PC-3 (cell line): ENCODE data around the gene NPFFR1. TPM values are rescaled to one million over a fixed set of nuclear protein-coding genes. Genes with fewer than 3 reads are reported as not detected.

Experiments
- ATAC-seq: fragments of 200-7000 bp; cut with Tn5 transposase; 2 replicates; pipeline ENCODE4 v1.9.1; 2020; ENCODE audit warnings: mild to moderate bottlenecking, moderate library complexity
- BruUV-seq: library from RNA; stranded (reverse); fragments of 400-500 nt; replicated peaks from 2 replicates; lab custom pipeline; 2021; lab: Mats Ljungman, UMichigan
- CTCF ChIA-PET: fragments of 300-600 bp; sonication (Branson Sonifier 250); formaldehyde crosslinking; loops from one replicate; lab custom pipeline; 2022; ENCODE audit warnings: antibody characterized with exemption; lab: Charles Lee
- POLR2A ChIA-PET: fragments of 300-600 bp; sonication (Branson Sonifier 250); formaldehyde crosslinking; loops from one replicate; lab custom pipeline; 2022; ENCODE audit warnings: antibody characterized with exemption; ENCODE audit not compliant: unreplicated experiment; lab: Charles Lee
- DNase-seq: peaks from one replicate; pipeline ENCODE4 v3.0.0-alpha.2; 2015
- H2AFZ ChIP-seq: fragments of 300-600 bp; sonication (generic); 2 replicates; pipeline ENCODE4 v1.6.0; 2016; ENCODE audit warnings: antibody characterized with exemption, low read length
- H3F3A ChIP-seq: fragments of 300-600 bp; sonication (generic); one replicate; pipeline ENCODE4 v1.6.0; 2017; ENCODE audit warnings: antibody characterized with exemption, low read length, control low read depth, mild to moderate bottlenecking; ENCODE audit not compliant: unreplicated experiment
- H3K27ac ChIP-seq: fragments of 300-600 bp; sonication (generic); 2 replicates; pipeline ENCODE4 v1.5.1; 2016; ENCODE audit warnings: mild to moderate bottlenecking, low read length
- H3K27me3 ChIP-seq: fragments of 300-600 bp; sonication (generic); 2 replicates; pipeline ENCODE4 v1.6.1; 2016; ENCODE audit warnings: low read length, mixed read lengths
- H3K36me3 ChIP-seq: fragments of 300-600 bp; sonication (generic); 2 replicates; pipeline ENCODE4 v1.6.1; 2016; ENCODE audit warnings: low read depth, mixed run types, low read length, mixed read lengths
- H3K4me1 ChIP-seq: fragments of 300-600 bp; sonication (generic); 2 replicates; pipeline ENCODE4 v1.5.1; 2016; ENCODE audit warnings: low read length; ENCODE audit not compliant: insufficient read depth
- H3K4me2 ChIP-seq: fragments of 300-600 bp; sonication (generic); 2 replicates; pipeline ENCODE4 v1.6.0; 2016; ENCODE audit warnings: low read length
- H3K4me3 ChIP-seq: fragments of 300-600 bp; sonication (generic); 2 replicates; pipeline ENCODE4 v1.5.1; 2016; ENCODE audit warnings: mild to moderate bottlenecking, low read length, mixed read lengths
- H3K79me2 ChIP-seq: fragments of 300-600 bp; sonication (generic); 2 replicates; pipeline ENCODE4 v1.6.1; 2017; ENCODE audit warnings: low read length, mixed read lengths
- H3K9ac ChIP-seq: fragments of 300-600 bp; sonication (generic); 2 replicates; pipeline ENCODE4 v1.6.0; 2016; ENCODE audit warnings: mild to moderate bottlenecking, low read length
- H3K9me2 ChIP-seq: fragments of 300-600 bp; sonication (generic); replicated peaks from 2 replicates; pipeline ENCODE4 v1.6.1; 2016; ENCODE audit warnings: mixed run types, low read length, mixed read lengths
- H3K9me3 ChIP-seq: fragments of 300-600 bp; sonication (generic); 2 replicates; pipeline ENCODE4 v1.6.1; 2016; ENCODE audit warnings: low read length, mixed read lengths
- H4K20me1 ChIP-seq: fragments of 300-600 bp; sonication (generic); 2 replicates; pipeline ENCODE4 v1.6.1; 2016; ENCODE audit warnings: low read length, mixed read lengths
- EZH2 ChIP-seq: fragments of 300-600 bp; sonication (generic); IDR thresholded peaks from one replicate; pipeline ENCODE4 v1.6.1; 2017; ENCODE audit warnings: antibody characterized with exemption, mild to moderate bottlenecking, low read length; ENCODE audit not compliant: unreplicated experiment
- EZH2phosphoT487 ChIP-seq: fragments of 300-600 bp; sonication (generic); IDR thresholded peaks from 2 replicates; pipeline ENCODE4 v1.6.1; 2018; ENCODE audit warnings: mild to moderate bottlenecking, antibody characterized with exemption, low read length, borderline replicate concordance
- intact Hi-C: fragments of 100-400 bp; cut with micrococcal nuclease; formaldehyde crosslinking; loops from 2 replicates; pipeline ENCODE4 v1.9.0; 2023
- total RNA-seq: library from RNA; depleted of rRNA; stranded (reverse); fragments of >200 nt; gene quantifications from 2 replicates; pipeline ENCODE4 v1.2.3, GENCODE V29; 2014
- TF ChIP-seq, protein P1 (sequence below): fragments of 300-600 bp; sonication (generic); conservative IDR thresholded peaks from 2 replicates; pipeline ENCODE4 v1.5.1; 2017; ENCODE audit warnings: antibody characterized with exemption, low read depth, mild to moderate bottlenecking, low read length

Gene NPFFR1
- total RNA-seq, 1 experiment from 2014 or later, result not detected

DNA sequence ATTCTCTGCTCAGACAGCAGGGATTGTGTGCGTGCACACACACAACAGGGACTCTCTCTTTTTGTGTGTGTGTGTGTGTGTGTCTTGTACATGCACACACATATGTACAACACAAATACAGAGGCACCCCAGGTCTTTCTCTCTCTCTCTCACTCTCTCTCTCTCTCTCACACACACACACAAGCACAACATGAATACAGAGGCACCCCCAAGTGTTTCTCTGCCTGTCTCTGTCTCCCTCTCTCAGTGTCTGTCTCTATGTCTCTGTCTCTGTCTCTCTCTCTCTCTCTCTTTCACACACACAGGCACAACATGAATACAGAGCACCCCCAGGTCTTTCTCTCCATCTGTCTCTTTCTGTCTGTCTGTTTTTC is 746 bp downstream of the NPFFR1 start:
- no peaks in the 10 kb centered on the region for H3K9me3 ChIP-seq

DNA sequence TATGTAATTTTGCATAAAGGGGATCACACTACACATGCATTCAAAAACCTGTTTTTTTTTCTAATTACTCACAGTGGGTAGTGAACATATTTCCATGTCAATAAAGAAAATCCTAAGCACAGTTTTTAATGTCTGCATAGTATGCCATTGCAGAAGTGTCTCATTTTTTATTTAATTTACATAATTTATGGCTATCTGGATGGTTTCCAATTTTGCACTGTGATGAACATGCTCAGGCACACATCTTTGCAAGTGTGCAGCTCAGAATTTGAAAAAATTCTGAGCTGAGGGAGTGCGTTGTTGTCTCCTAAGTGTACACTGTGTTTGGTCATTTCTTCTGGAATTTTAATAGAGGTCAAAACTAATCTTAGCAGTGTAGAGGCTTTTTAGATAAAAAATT is 2.2 kb downstream of the NPFFR1 start:
- ChIA-PET POLR2A (no interaction called here), CTCF (no interaction called here)
- no peak for TF ChIP-seq EZH2
- no peak for TF ChIP-seq EZH2phosphoT487
- TF ChIP-seq, protein P1, sequence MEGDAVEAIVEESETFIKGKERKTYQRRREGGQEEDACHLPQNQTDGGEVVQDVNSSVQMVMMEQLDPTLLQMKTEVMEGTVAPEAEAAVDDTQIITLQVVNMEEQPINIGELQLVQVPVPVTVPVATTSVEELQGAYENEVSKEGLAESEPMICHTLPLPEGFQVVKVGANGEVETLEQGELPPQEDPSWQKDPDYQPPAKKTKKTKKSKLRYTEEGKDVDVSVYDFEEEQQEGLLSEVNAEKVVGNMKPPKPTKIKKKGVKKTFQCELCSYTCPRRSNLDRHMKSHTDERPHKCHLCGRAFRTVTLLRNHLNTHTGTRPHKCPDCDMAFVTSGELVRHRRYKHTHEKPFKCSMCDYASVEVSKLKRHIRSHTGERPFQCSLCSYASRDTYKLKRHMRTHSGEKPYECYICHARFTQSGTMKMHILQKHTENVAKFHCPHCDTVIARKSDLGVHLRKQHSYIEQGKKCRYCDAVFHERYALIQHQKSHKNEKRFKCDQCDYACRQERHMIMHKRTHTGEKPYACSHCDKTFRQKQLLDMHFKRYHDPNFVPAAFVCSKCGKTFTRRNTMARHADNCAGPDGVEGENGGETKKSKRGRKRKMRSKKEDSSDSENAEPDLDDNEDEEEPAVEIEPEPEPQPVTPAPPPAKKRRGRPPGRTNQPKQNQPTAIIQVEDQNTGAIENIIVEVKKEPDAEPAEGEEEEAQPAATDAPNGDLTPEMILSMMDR, result no peak
- Histone ChIP-seq H3K9me2 (no peaks in the 10 kb centered on the region), H3F3A (no peaks in the 10 kb centered on the region), H3K36me3 (no peaks in the 10 kb centered on the region), H3K4me1 (no peaks in the 10 kb centered on the region), H4K20me1 (no peaks in the 10 kb centered on the region), H3K9me3 (no peaks in the 10 kb centered on the region), H3K79me2 (no peaks in the 10 kb centered on the region), H3K27me3 (peaks cover 38% of the 10 kb centered on the region), H2AFZ (no peak overlapping the region), H3K27ac (no peak overlapping the region), H3K9ac (no peak overlapping the region), H3K4me2 (no peak overlapping the region), H3K4me3 (no peak overlapping the region)
- intact Hi-C loops, result no loop called here
- ATAC-seq (no peak), DNase-seq (no peak)
- BruUV-seq, result no TSS peak

More for the DNA sequence above, 746 bp downstream of the NPFFR1 start:
- ChIA-PET POLR2A (no interaction called here), CTCF (no interaction called here)
- BruUV-seq, result no TSS peak
- intact Hi-C loops, result no loop called here
- H4K20me1 ChIP-seq, result no peaks in the 10 kb centered on the region
- H3K4me1 ChIP-seq, result no peaks in the 10 kb centered on the region
- no peak for ATAC-seq
- H3K27me3 ChIP-seq, result peaks cover 38% of the 10 kb centered on the region
- H3K27ac ChIP-seq, result no peak overlapping the region
- no peak overlapping the region for H3K9ac ChIP-seq
- H3F3A ChIP-seq, result no peaks in the 10 kb centered on the region
- H3K4me3 ChIP-seq, result no peak overlapping the region
- no peak overlapping the region for H2AFZ ChIP-seq
- TF ChIP-seq EZH2phosphoT487 (no peak), EZH2 (no peak)
- TF ChIP-seq, protein P1, result no peak
- DNase-seq, result no peak
- no peaks in the 10 kb centered on the region for H3K36me3 ChIP-seq
- no peaks in the 10 kb centered on the region for H3K79me2 ChIP-seq
- H3K4me2 ChIP-seq, result no peak overlapping the region
- H3K9me2 ChIP-seq, result no peaks in the 10 kb centered on the region

DNA sequence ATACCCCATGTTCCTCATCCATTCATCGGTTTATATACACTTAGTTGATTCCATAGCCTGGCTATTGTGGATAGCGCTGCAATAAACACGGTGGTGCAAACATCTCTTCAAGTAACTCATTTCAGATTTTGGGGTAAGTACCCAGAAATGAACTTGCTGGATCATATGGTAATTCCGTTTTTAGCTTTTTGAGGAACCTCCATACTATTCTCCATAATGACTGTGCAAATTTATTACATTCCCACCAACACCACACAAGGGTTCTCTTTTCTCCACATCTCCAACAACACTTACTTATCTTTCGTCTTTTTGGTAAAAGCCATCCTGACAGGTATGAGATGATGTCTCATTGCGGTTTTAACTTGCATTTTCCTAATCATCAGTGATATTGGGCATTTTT is 3.7 kb downstream of the NPFFR1 start:
- BruUV-seq, result no TSS peak
- H3K27ac ChIP-seq, result no peak overlapping the region
- no peaks in the 10 kb centered on the region for H3K4me1 ChIP-seq
- POLR2A ChIA-PET, result no interaction called here
- CTCF ChIA-PET, result no interaction called here
- no peaks in the 10 kb centered on the region for H4K20me1 ChIP-seq
- intact Hi-C loops, result no loop called here
- no peak overlapping the region for H3K9ac ChIP-seq
- ATAC-seq, result no peak
- no peaks in the 10 kb centered on the region for H3F3A ChIP-seq
- no peaks in the 10 kb centered on the region for H3K79me2 ChIP-seq
- no peak for DNase-seq
- TF ChIP-seq EZH2phosphoT487 (no peak), EZH2 (no peak)
- TF ChIP-seq, protein P1, result no peak
- no peak overlapping the region for H3K4me3 ChIP-seq
- no peaks in the 10 kb centered on the region for H3K9me3 ChIP-seq
- H3K36me3 ChIP-seq, result no peaks in the 10 kb centered on the region
- H3K27me3 ChIP-seq, result peaks cover 31% of the 10 kb centered on the region
- no peaks in the 10 kb centered on the region for H3K9me2 ChIP-seq
- H2AFZ ChIP-seq, result no peak overlapping the region
- no peak overlapping the region for H3K4me2 ChIP-seq
